IMR-90 (cell line): ENCODE results near the gene ANGEL1. TPM values are rescaled to one million over a fixed set of nuclear protein-coding genes. Genes with fewer than 3 reads are reported as not detected.

ENCODE experiments used
- ATAC-seq: fragments of 200-7000 bp; cut with Tn5 transposase; 2 replicates; pipeline ENCODE4 v1.9.1; 2020; ENCODE audit warnings: low read depth, mild to moderate bottlenecking, moderate library complexity
- BruUV-seq: library from RNA; stranded (reverse); fragments of 400-500 nt; replicated peaks from 2 replicates; lab custom pipeline; 2021; lab: Mats Ljungman, UMichigan
- CTCF ChIA-PET: fragments of 300-600 bp; formaldehyde crosslinking; extraction: SDS; loops from one replicate; lab custom pipeline; 2021; ENCODE audit warnings: antibody characterized with exemption; lab: Yijun Ruan, JAX
- POLR2A ChIA-PET: fragments of 300-600 bp; sonication (Branson Sonifier 250); formaldehyde crosslinking; loops from one replicate; lab custom pipeline; 2022; ENCODE audit warnings: antibody characterized with exemption; ENCODE audit not compliant: unreplicated experiment; lab: Charles Lee
- DNase-seq: peaks from one replicate; pipeline ENCODE4 v3.0.0; 2013
- H2AFZ ChIP-seq: replicated peaks from 2 replicates; pipeline ENCODE3; 2013; ENCODE audit warnings: low read length, mild to moderate bottlenecking; ENCODE audit not compliant: poor library complexity
- H2AK5ac ChIP-seq: 2 replicates; pipeline ENCODE4 v1.6.1; 2013; ENCODE audit warnings: low read depth, low read length, inconsistent platforms
- H2AK9ac ChIP-seq: replicated peaks from 2 replicates; pipeline ENCODE3; 2013; ENCODE audit warnings: mild to moderate bottlenecking, low read depth, low read length, moderate library complexity; ENCODE audit not compliant: poor library complexity
- H2BK120ac ChIP-seq: 2 replicates; pipeline ENCODE4 v1.6.1; 2013; ENCODE audit warnings: low read depth, low read length, inconsistent platforms
- H2BK15ac ChIP-seq: 3 replicates; pipeline ENCODE4 v1.6.1; 2013; ENCODE audit warnings: low read depth, low read length, inconsistent platforms
- H2BK20ac ChIP-seq: 2 replicates; pipeline ENCODE4 v1.6.1; 2013; ENCODE audit warnings: low read depth, mild to moderate bottlenecking, inconsistent platforms, low read length, moderate library complexity
- H2BK5ac ChIP-seq: 2 replicates; pipeline ENCODE4 v1.6.1; 2013; ENCODE audit warnings: mild to moderate bottlenecking, low read depth, low read length, inconsistent platforms; ENCODE audit not compliant: poor library complexity, severe bottlenecking
- H3K14ac ChIP-seq: replicated peaks from 2 replicates; pipeline ENCODE4 v1.6.1; 2013; ENCODE audit warnings: low read depth, low read length, inconsistent platforms
- H3K18ac ChIP-seq: 2 replicates; pipeline ENCODE4 v1.6.1; 2013; ENCODE audit warnings: low read depth, low read length, control low read depth
- H3K23ac ChIP-seq: 2 replicates; pipeline ENCODE4 v1.6.1; 2013; ENCODE audit warnings: low read depth, low read length, inconsistent platforms
- H3K27ac ChIP-seq: 2 replicates; pipeline ENCODE4 v1.5.1; 2013; ENCODE audit warnings: mild to moderate bottlenecking, control low read depth, low read length; ENCODE audit not compliant: insufficient read depth
- H3K27me3 ChIP-seq: 2 replicates; pipeline ENCODE4 v1.6.1; 2013; ENCODE audit warnings: low read length; ENCODE audit not compliant: control insufficient read depth, insufficient read depth
- H3K36me3 ChIP-seq: 2 replicates; pipeline ENCODE4 v1.6.1; 2013; ENCODE audit warnings: low read length, mixed read lengths; ENCODE audit not compliant: control insufficient read depth, insufficient read depth
- H3K4ac ChIP-seq: 2 replicates; pipeline ENCODE4 v1.6.1; 2013; ENCODE audit warnings: low read depth, low read length, inconsistent platforms
- H3K4me1 ChIP-seq: 2 replicates; pipeline ENCODE4 v1.6.1; 2013; ENCODE audit warnings: low read length, mixed read lengths; ENCODE audit not compliant: control insufficient read depth, insufficient read depth
- H3K4me2 ChIP-seq: 2 replicates; pipeline ENCODE4 v1.6.1; 2013; ENCODE audit warnings: low read depth, mild to moderate bottlenecking, control low read depth, low read length, moderate library complexity
- H3K4me3 ChIP-seq: 2 replicates; pipeline ENCODE4 v1.5.1; 2013; ENCODE audit warnings: low read depth, mild to moderate bottlenecking, control low read depth, low read length, moderate library complexity; ENCODE audit not compliant: insufficient read depth
- H3K56ac ChIP-seq: 2 replicates; pipeline ENCODE4 v1.6.1; 2013; ENCODE audit warnings: low read length, inconsistent platforms; ENCODE audit not compliant: insufficient read depth; ENCODE audit errors: extremely low read depth
- H3K79me1 ChIP-seq, 2 experiments: 2 replicates each; pipeline ENCODE4 v1.6.1; 2013; ENCODE audit warnings: low read length in 2 of 2, inconsistent platforms in 1 of 2, low read depth in 1 of 2
- H3K9ac ChIP-seq: 2 replicates; pipeline ENCODE4 v1.6.1; 2013; ENCODE audit warnings: low read depth, low read length, control low read depth
- H3K9me1 ChIP-seq: 2 replicates; pipeline ENCODE4 v1.6.1; 2013; ENCODE audit warnings: low read length, inconsistent platforms; ENCODE audit not compliant: insufficient read depth
- H3K9me3 ChIP-seq: 2 replicates; pipeline ENCODE4 v1.6.1; 2013; ENCODE audit warnings: low read length; ENCODE audit not compliant: control insufficient read depth, insufficient read depth
- H4K20me1 ChIP-seq: 2 replicates; pipeline ENCODE4 v1.6.1; 2013; ENCODE audit warnings: low read length, inconsistent platforms; ENCODE audit not compliant: insufficient read depth
- H4K5ac ChIP-seq: 2 replicates; pipeline ENCODE4 v1.6.1; 2013; ENCODE audit warnings: mild to moderate bottlenecking, low read depth, low read length, control low read depth
- H4K8ac ChIP-seq, 2 experiments: 2 replicates each; pipeline ENCODE4 v1.6.1; 2013; ENCODE audit warnings: low read depth in 2 of 2, low read length in 2 of 2, control low read depth in 1 of 2, inconsistent platforms in 1 of 2
- H4K91ac ChIP-seq: 2 replicates; pipeline ENCODE4 v1.6.1; 2013; ENCODE audit warnings: low read depth, low read length, inconsistent platforms; ENCODE audit not compliant: insufficient read depth
- MAZ ChIP-seq: IDR thresholded peaks from 2 replicates; pipeline ENCODE4 v1.6.1; 2012; ENCODE audit warnings: low read depth, mild to moderate bottlenecking, low read length, improper control_type of control experiment, moderate library complexity, borderline replicate concordance
- RAD21 ChIP-seq: IDR thresholded peaks from 2 replicates; pipeline ENCODE4 v1.6.1; 2012; ENCODE audit warnings: low read length, improper control_type of control experiment
- WGBS, 2 experiments: methylation state at CpG; one replicate each; pipeline versions ENCODE4 v1.1.5 to v1.1.7; 2013; ENCODE audit warnings: missing lambda C conversion rate in 2 of 2; ENCODE audit not compliant: insufficient read length in 1 of 2; ENCODE audit errors: extremely low coverage in 2 of 2; 5-methylcytosine and 5-hydroxymethylcytosine counted together
- dilution Hi-C: fragments of 300-500 bp; cut with HindIII; formaldehyde crosslinking; loops from one replicate; pipeline ENCODE4 v1.14.3; 2018; ENCODE audit warnings: low sequenced_read_pairs; ENCODE audit not compliant: unreplicated experiment
- in situ Hi-C: fragments of 300-500 bp; cut with MboI; formaldehyde crosslinking; loops from 3 replicates; pipeline ENCODE4 v1.14.3; 2019; ENCODE audit warnings: low sequenced_read_pairs, inconsistent platforms, mixed read lengths
- intact Hi-C: fragments of 100-400 bp; cut with micrococcal nuclease; formaldehyde crosslinking; loops from 2 replicates; pipeline ENCODE4 v1.10.0; 2022
- polyA plus RNA-seq, 3 experiments: library from polyadenylated mRNA; depleted of rRNA; stranded (reverse); fragments of >200 nt; gene quantifications; 2 replicates each; pipeline ENCODE4 v1.2.3, GENCODE V29; 2012; ENCODE audit warnings: low replicate concordance in 1 of 3
- total RNA-seq: library from RNA; depleted of rRNA; stranded (reverse); fragments of >200 nt; gene quantifications from 2 replicates; pipeline ENCODE4 v1.2.3, GENCODE V29; 2012
- TF ChIP-seq, protein P1 (sequence below): conservative IDR thresholded peaks from 2 replicates; pipeline ENCODE4 v1.5.1; 2012; ENCODE audit warnings: mild to moderate bottlenecking, low read depth, low read length, improper control_type of control experiment

ANGEL1 gene
- total and polyA plus RNA-seq, 2 of the 4 experiments (the other 2 are of a cell fraction), result 4.1 to 10.0 TPM

GRCh38 chr14:76761136-76761959, 51.3 kb downstream of the ANGEL1 start, which contains the start of gene VASH1:
VASH1 (plus strand) TSS chr14:76761468; CDS start chr14:76762822, 1,354 bp downstream.
- H3K27me3 ChIP-seq, result no peaks in the 10 kb centered on the region; the same call in 1 of the 2 replicates
- ChIA-PET POLR2A (no interaction called here), CTCF (no interaction called here)
- DNase-seq (peak; percentile 76), ATAC-seq (peak; percentile 92)
- in situ Hi-C loops (no loop called here), intact Hi-C loops (loop anchor here (1.0 kb wide), 2 partner anchors 50 to 51 kb away; no protein-coding TSS in a partner anchor), dilution Hi-C loops (no loop called here)
- H2BK15ac ChIP-seq, result 0 out of 3 replicates have a peak within 1 kb of the TSS, but pooled peaks have one; percentile 44
- 0 out of 2 replicates have a peak within 1 kb of the TSS, but pooled peaks have one; percentile 27 for H2BK20ac ChIP-seq
- peak within 1 kb of the TSS; percentile 80 for H3K4ac ChIP-seq
- peak within 1 kb of the TSS; percentile 87 for H3K4me3 ChIP-seq
- TF ChIP-seq, protein P1, sequence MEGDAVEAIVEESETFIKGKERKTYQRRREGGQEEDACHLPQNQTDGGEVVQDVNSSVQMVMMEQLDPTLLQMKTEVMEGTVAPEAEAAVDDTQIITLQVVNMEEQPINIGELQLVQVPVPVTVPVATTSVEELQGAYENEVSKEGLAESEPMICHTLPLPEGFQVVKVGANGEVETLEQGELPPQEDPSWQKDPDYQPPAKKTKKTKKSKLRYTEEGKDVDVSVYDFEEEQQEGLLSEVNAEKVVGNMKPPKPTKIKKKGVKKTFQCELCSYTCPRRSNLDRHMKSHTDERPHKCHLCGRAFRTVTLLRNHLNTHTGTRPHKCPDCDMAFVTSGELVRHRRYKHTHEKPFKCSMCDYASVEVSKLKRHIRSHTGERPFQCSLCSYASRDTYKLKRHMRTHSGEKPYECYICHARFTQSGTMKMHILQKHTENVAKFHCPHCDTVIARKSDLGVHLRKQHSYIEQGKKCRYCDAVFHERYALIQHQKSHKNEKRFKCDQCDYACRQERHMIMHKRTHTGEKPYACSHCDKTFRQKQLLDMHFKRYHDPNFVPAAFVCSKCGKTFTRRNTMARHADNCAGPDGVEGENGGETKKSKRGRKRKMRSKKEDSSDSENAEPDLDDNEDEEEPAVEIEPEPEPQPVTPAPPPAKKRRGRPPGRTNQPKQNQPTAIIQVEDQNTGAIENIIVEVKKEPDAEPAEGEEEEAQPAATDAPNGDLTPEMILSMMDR, result 0 out of 2 replicates have a peak, but pooled peaks have one; percentile 6
- TF ChIP-seq RAD21, result no peak
- TF ChIP-seq MAZ, result peak; percentile 11; the same call in 1 of the 2 replicates
- H4K91ac ChIP-seq, result peak within 1 kb of the TSS; percentile 74
- peak within 1 kb of the TSS; percentile 92 to 98 for H4K8ac ChIP-seq
- BruUV-seq, result no TSS peak
- peaks cover 6% of the 10 kb centered on the region; the same call in 1 of the 2 replicates for H3K9me1 ChIP-seq
- H3K9ac ChIP-seq, result peak within 1 kb of the TSS; percentile 84
- peak within 1 kb of the TSS; percentile 97 for H3K4me2 ChIP-seq
- WGBS, 2 experiments, result 1% methylated on average over 60 of the region's 96 CpGs; no CpG with 5 or more reads in 1 of the 2 experiments
- peak within 1 kb of the TSS; percentile 40; the same call in 1 of the 2 replicates for H2AK5ac ChIP-seq
- H4K5ac ChIP-seq, result peak within 1 kb of the TSS; percentile 80
- H3K56ac ChIP-seq, result peak within 1 kb of the TSS; percentile 18; the same call in 1 of the 2 replicates
- H3K23ac ChIP-seq, result peak within 1 kb of the TSS; percentile 79; the same call in 1 of the 2 replicates
- H2AFZ ChIP-seq, result peak within 1 kb of the TSS; percentile 94
- no peaks in the 10 kb centered on the region for H3K79me1 ChIP-seq
- peak within 1 kb of the TSS; percentile 80 for H3K27ac ChIP-seq
- peaks cover 8% of the 10 kb centered on the region; the same call in 1 of the 2 replicates for H3K4me1 ChIP-seq
- peak within 1 kb of the TSS; percentile 90 for H3K18ac ChIP-seq
- H3K14ac ChIP-seq, result 0 out of 2 replicates have a peak within 1 kb of the TSS, but pooled peaks have one; percentile 66
- H3K36me3 ChIP-seq, result no peaks in the 10 kb centered on the region
- H2AK9ac ChIP-seq, result peak within 1 kb of the TSS; percentile 69
- peak within 1 kb of the TSS; percentile 57; the same call in 1 of the 2 replicates for H2BK120ac ChIP-seq
- no peaks in the 10 kb centered on the region for H3K9me3 ChIP-seq
- H4K20me1 ChIP-seq, result no peaks in the 10 kb centered on the region
- H2BK5ac ChIP-seq, result peak within 1 kb of the TSS; percentile 56
